ENCODE results near the gene GABRD.

GABRD gene, protein sequence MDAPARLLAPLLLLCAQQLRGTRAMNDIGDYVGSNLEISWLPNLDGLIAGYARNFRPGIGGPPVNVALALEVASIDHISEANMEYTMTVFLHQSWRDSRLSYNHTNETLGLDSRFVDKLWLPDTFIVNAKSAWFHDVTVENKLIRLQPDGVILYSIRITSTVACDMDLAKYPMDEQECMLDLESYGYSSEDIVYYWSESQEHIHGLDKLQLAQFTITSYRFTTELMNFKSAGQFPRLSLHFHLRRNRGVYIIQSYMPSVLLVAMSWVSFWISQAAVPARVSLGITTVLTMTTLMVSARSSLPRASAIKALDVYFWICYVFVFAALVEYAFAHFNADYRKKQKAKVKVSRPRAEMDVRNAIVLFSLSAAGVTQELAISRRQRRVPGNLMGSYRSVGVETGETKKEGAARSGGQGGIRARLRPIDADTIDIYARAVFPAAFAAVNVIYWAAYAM

DNA sequence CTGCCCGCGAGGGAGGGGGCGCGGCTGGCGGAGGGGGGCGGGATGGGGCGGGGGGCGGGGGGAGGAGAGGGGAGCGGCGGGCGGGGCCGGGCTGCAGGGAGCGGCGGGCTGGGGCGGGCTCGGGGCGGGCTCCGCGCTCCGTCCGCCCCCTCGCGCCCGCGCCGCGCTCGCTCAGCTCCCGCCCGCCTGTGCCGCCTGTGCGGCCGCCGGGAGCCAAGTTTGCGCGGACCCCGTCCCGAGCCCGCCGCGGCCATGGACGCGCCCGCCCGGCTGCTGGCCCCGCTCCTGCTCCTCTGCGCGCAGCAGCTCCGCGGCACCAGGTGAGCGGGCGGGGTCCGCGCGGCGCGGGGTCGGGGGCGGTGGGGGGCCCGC lies at the start of gene GABRD:
GABRD (plus strand) TSS at position 174 of the 372 bp plus-strand sequence; CDS start at position 253, 79 bp downstream.
- POLR2A ChIA-PET (ENCODE audit: low non-redundant PET), result no interaction called here
- TF ChIP-seq CTCF (conservative IDR thresholded peaks at IDR 0.05; ENCODE audit: low read depth), result no peak
- peak; percentile 63 for DNase-seq (ENCODE audit: low spot score)
- H3K27ac ChIP-seq, result no peak within 1 kb of the TSS
- CTCF ChIA-PET, result interaction anchor here (0.6 to 1.1 kb wide), 3 partner anchors 27 to 156 kb away, joined by 3 to 4 read pairs (median 3); no protein-coding TSS in a partner anchor

DNA sequence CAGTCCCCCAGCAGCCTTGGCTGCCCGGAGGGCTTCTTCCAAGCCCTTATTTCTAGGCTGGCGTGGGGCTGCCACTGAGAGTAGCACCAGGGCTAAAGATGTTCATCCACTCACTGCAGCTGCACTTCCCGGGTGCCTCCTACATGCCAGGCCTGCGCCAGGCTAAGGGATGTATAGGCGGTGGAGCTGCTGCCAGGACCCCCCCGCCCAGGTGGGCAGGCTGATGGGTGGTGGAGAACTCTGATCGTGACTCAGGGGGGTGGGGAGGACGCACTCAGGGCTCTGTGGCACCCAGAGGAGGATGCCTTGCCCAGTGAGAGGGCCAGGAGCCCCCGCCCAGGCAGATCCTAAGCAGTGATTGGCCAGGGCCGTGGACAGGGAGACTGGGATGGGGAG lies 49.6 kb upstream of the GABRD start:
- CTCF ChIA-PET, result interaction anchor here (1.1 kb wide), 1 partner anchor 25 kb away, joined by 3 read pairs; no protein-coding TSS in a partner anchor
- no peak for DNase-seq (ENCODE audit: low spot score)
- TF ChIP-seq CTCF (conservative IDR thresholded peaks at IDR 0.05; ENCODE audit: low read depth), result no peak
- POLR2A ChIA-PET (ENCODE audit: low non-redundant PET), result no interaction called here
- peak overlapping the region; percentile 95 for H3K27ac ChIP-seq

DNA sequence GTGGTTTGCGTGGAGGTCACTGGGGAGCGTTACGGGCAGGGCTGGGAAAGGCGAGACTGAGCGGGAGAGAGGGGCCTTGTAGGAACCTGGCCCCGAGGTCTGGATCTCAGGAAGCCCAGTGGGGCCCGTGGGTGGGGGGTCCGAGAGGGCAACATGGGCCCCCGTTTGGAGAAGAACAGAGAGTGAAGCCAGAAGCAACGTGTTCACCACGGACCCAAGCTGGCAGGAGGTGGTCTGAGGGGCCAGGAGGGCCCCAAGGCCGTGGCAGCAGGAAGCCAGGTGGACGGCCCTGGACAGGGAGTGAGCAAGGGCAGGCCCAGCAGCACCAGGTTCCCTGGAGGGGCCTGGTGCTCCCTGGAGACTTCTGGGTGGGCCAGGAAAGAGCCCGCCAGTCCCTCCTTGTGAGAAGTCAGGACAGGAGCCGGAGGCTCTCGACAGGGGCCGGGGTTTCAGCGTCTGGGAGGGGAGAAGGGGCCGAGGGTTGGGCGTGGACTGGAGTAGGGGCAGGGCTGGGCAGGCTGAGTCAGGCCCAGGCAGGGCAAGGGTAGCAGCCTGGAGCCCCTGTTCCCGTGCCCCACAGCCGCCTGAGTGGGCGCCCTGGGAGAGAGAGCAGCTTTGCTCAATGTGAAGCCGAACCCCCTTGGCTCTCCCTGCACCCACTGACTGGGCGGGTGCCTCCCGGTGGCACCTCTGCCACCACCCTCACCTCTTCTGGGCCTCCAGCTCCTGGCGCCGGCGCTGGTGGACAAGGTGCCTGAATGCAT lies 49.0 kb upstream of the GABRD start:
- TF ChIP-seq CTCF (conservative IDR thresholded peaks at IDR 0.05; ENCODE audit: low read depth), result no peak
- no peak for DNase-seq (ENCODE audit: low spot score)
- POLR2A ChIA-PET (ENCODE audit: low non-redundant PET), result no interaction called here
- CTCF ChIA-PET, result interaction anchor here (1.1 to 1.2 kb wide), 2 partner anchors 26 to 74 kb away, joined by 3 read pairs; no protein-coding TSS in a partner anchor
- peak overlapping the region; percentile 95 for H3K27ac ChIP-seq

DNA sequence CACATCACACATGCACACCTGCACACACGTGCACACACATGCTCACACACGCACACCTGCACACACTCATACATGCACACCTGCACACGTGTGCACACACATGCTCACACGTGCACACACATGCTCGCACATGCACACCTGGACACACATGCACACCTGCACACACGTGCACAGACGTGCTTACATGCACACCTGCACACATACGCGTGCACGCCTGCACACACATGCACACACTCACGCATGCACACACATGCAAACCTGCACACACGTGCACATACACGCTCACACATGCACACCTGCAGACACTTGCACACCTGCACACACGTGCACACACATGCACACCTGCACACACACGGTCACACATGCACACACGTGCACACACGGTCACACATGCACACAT lies 48.1 kb upstream of the GABRD start:
- POLR2A ChIA-PET (ENCODE audit: low non-redundant PET), result no interaction called here
- CTCF ChIA-PET, result interaction anchor here (1.2 kb wide), 1 partner anchor 74 kb away, joined by 3 read pairs; no protein-coding TSS in a partner anchor
- no peak for TF ChIP-seq CTCF (conservative IDR thresholded peaks at IDR 0.05; ENCODE audit: low read depth)
- DNase-seq (ENCODE audit: low spot score), result no peak
- H3K27ac ChIP-seq, result no peak overlapping the region

- ChIA-PET CTCF (no interaction called here), POLR2A (ENCODE audit: low non-redundant PET) (no interaction called here)
- no peak overlapping the region for H3K27ac ChIP-seq
- no peak for DNase-seq (ENCODE audit: low spot score)
- TF ChIP-seq CTCF (conservative IDR thresholded peaks at IDR 0.05; ENCODE audit: low read depth), result no peak
Observed at GRCh38 chr1:1971688-1972087, 47.5 kb upstream of the GABRD start.

GRCh38 chr1:1972976-1973715 lies 46.0 kb upstream of the GABRD start:
- H3K27ac ChIP-seq, result no peak overlapping the region
- POLR2A ChIA-PET (ENCODE audit: low non-redundant PET), result no interaction called here
- no peak for TF ChIP-seq CTCF (conservative IDR thresholded peaks at IDR 0.05; ENCODE audit: low read depth)
- DNase-seq (ENCODE audit: low spot score), result no peak
- CTCF ChIA-PET, result interaction anchor here (0.7 to 0.8 kb wide), 3 partner anchors 13 to 77 kb away, joined by 3 to 5 read pairs (median 4); partner anchors contain the start of gene PRKCZ
